SK-N-SH treated with all-trans-retinoic acid at 6 μM for 48 hours (cell line): ENCODE data around the gene NUMA1.

Experiments
- ATAC-seq: fragments of 200-7000 bp; cut with Tn5 transposase; 3 replicates; pipeline ENCODE4 v1.9.1; 2020; ENCODE audit warnings: mild to moderate bottlenecking, moderate library complexity
- ARNTL ChIP-seq: fragments of 450-650 bp; formaldehyde crosslinking; IDR thresholded peaks from 2 replicates; pipeline ENCODE4 v1.5.0; 2020; ENCODE audit warnings: low read depth, mild to moderate bottlenecking, moderate library complexity, borderline replicate concordance
- BACH2 ChIP-seq: fragments of 250-450 bp; sonication (Bioruptor Pico); IDR thresholded peaks from 2 replicates; pipeline ENCODE4 v1.9.0; 2021; ENCODE audit warnings: mild to moderate bottlenecking, borderline replicate concordance
- CREB5 ChIP-seq: fragments of 250-450 bp; sonication (Bioruptor Pico); IDR thresholded peaks from 2 replicates; pipeline ENCODE4 v1.5.1; 2020; ENCODE audit warnings: low read depth, mild to moderate bottlenecking, moderate library complexity
- CSDC2 ChIP-seq: fragments of 250-450 bp; sonication (Bioruptor Pico); IDR thresholded peaks from 2 replicates; pipeline ENCODE4 v1.5.0; 2020; ENCODE audit warnings: mild to moderate bottlenecking, moderate library complexity
- CSRNP3 ChIP-seq: fragments of 250-450 bp; sonication (Bioruptor Pico); IDR thresholded peaks from 2 replicates; pipeline ENCODE4 v1.5.1; 2021; ENCODE audit warnings: mild to moderate bottlenecking, moderate library complexity
- ESRRG ChIP-seq: fragments of 250-450 bp; sonication (Bioruptor Pico); IDR thresholded peaks from 2 replicates; pipeline ENCODE4 v1.6.1; 2021; ENCODE audit warnings: mild to moderate bottlenecking
- GLIS3 ChIP-seq: fragments of 250-450 bp; sonication (Bioruptor Pico); IDR thresholded peaks from 2 replicates; pipeline ENCODE4 v1.5.0; 2020; ENCODE audit warnings: mild to moderate bottlenecking, moderate library complexity
- ISL1 ChIP-seq: fragments of 250-450 bp; sonication (Bioruptor Pico); IDR thresholded peaks from 2 replicates; pipeline ENCODE4 v2.1.2; 2022; ENCODE audit warnings: mild to moderate bottlenecking, moderate library complexity
- OSR1 ChIP-seq: fragments of 250-450 bp; sonication (Bioruptor Pico); IDR thresholded peaks from 2 replicates; pipeline ENCODE4 v1.8.0; 2022; ENCODE audit warnings: moderate library complexity, mild to moderate bottlenecking, inconsistent platforms
- PATZ1 ChIP-seq: fragments of 250-450 bp; sonication (Bioruptor Pico); IDR thresholded peaks from 2 replicates; pipeline ENCODE4 v1.8.0; 2020; ENCODE audit warnings: mild to moderate bottlenecking, moderate library complexity, borderline replicate concordance
- POU6F1 ChIP-seq: fragments of 250-450 bp; sonication (Bioruptor Pico); IDR thresholded peaks from 2 replicates; pipeline ENCODE4 v1.8.0; 2021; ENCODE audit warnings: low read depth, mild to moderate bottlenecking, moderate library complexity, borderline replicate concordance
- PPARA ChIP-seq: fragments of 250-450 bp; sonication (Bioruptor Pico); IDR thresholded peaks from 2 replicates; pipeline ENCODE4 v1.5.0; 2020; ENCODE audit warnings: mild to moderate bottlenecking, borderline replicate concordance
- RARB ChIP-seq: fragments of 250-450 bp; sonication (Bioruptor Pico); IDR thresholded peaks from 2 replicates; pipeline ENCODE4 v1.8.0; 2021; ENCODE audit warnings: mild to moderate bottlenecking, moderate library complexity
- SNAI2 ChIP-seq: fragments of 250-450 bp; sonication (Bioruptor Pico); IDR thresholded peaks from 2 replicates; pipeline ENCODE4 v1.5.0; 2020; ENCODE audit warnings: mild to moderate bottlenecking, moderate library complexity
- TOX ChIP-seq: fragments of 250-450 bp; sonication (Bioruptor Pico); IDR thresholded peaks from 2 replicates; pipeline ENCODE4 v1.8.0; 2021; ENCODE audit warnings: mild to moderate bottlenecking, moderate library complexity, borderline replicate concordance
- TSHZ2 ChIP-seq: fragments of 250-450 bp; sonication (Bioruptor Pico); IDR thresholded peaks from 2 replicates; pipeline ENCODE4 v1.5.0; 2020; ENCODE audit warnings: mild to moderate bottlenecking, moderate library complexity
- ZC3H10 ChIP-seq: fragments of 250-450 bp; sonication (Bioruptor Pico); IDR thresholded peaks from 2 replicates; pipeline ENCODE4 v1.5.1; 2021; ENCODE audit warnings: mild to moderate bottlenecking, moderate library complexity
- ZFP3 ChIP-seq: fragments of 250-450 bp; sonication (Bioruptor Pico); IDR thresholded peaks from 2 replicates; pipeline ENCODE4 v1.5.0; 2020; ENCODE audit warnings: mild to moderate bottlenecking, moderate library complexity
- ZNF70 ChIP-seq: fragments of 450-650 bp; formaldehyde crosslinking; IDR thresholded peaks from 2 replicates; pipeline ENCODE4 v1.5.0; 2020; ENCODE audit warnings: mild to moderate bottlenecking, moderate library complexity
- ZNF8 ChIP-seq: fragments of 450-650 bp; formaldehyde crosslinking; IDR thresholded peaks from 2 replicates; pipeline ENCODE4 v1.5.0; 2020; ENCODE audit warnings: mild to moderate bottlenecking, moderate library complexity

Gene NUMA1

GRCh38 chr11:71964641-71965040 lies 115.7 kb downstream of the NUMA1 start (continued):
- TF ChIP-seq TSHZ2 (no peak), TOX (CRISPR knock-in tag) (no peak), ZC3H10 (no peak), ZFP3 (no peak), BACH2 (CRISPR knock-in tag) (no peak)

- no peak for ATAC-seq
- no peak for TF ChIP-seq ZNF70 (CRISPR knock-in tag)
- TF ChIP-seq OSR1 = no peak
These were observed 116.9 kb downstream of the NUMA1 start for GRCh38 chr11:71963468-71963867.

- TF ChIP-seq OSR1 (no peak), BACH2 (CRISPR knock-in tag) (no peak), PPARA (CRISPR knock-in tag) (no peak), ZNF8 (CRISPR knock-in tag) (no peak), RARB (CRISPR knock-in tag) (no peak), GLIS3 (CRISPR knock-in tag) (no peak), CSDC2 (no peak), PATZ1 (CRISPR knock-in tag) (no peak), CSRNP3 (CRISPR knock-in tag) (no peak), TOX (CRISPR knock-in tag) (no peak), ESRRG (CRISPR knock-in tag) (no peak), SNAI2 (CRISPR knock-in tag) (no peak), ISL1 (no peak)
- no peak for ATAC-seq
These were observed 117.8 kb downstream of the NUMA1 start for GRCh38 chr11:71962428-71963038.

GRCh38 chr11:71955898-71956456 lies 124.4 kb downstream of the NUMA1 start:
- ATAC-seq = no peak
- TF ChIP-seq GLIS3 (CRISPR knock-in tag) = no peak
- TF ChIP-seq ARNTL = no peak
- TF ChIP-seq CREB5 (CRISPR knock-in tag) = no peak
- no peak for TF ChIP-seq POU6F1 (CRISPR knock-in tag)
- no peak for TF ChIP-seq ESRRG (CRISPR knock-in tag)
- no peak for TF ChIP-seq TSHZ2
- no peak for TF ChIP-seq ZC3H10
- TF ChIP-seq, all 23 proteins: peak for 0
